CD4-positive, alpha-beta T cell (primary cell): ENCODE data around the gene AGFG1. TPM values are rescaled to one million over a fixed set of nuclear protein-coding genes. Genes with fewer than 3 reads are reported as not detected.

Source experiments
- ATAC-seq: fragments of 200-7000 bp; cut with Tn5 transposase; one replicate; pipeline ENCODE4 v1.10.0; 2022; ENCODE audit warnings: mild to moderate bottlenecking; ENCODE audit not compliant: poor library complexity
- CTCF ChIA-PET: fragments of 350-600 bp; sonication (Branson Sonifier 250); formaldehyde crosslinking; loops from one replicate; lab custom pipeline; 2021; ENCODE audit warnings: antibody characterized with exemption, inconsistent platforms; lab: Charles Lee
- POLR2A ChIA-PET: fragments of 350-600 bp; sonication (Branson Sonifier 250); formaldehyde crosslinking; loops from one replicate; lab custom pipeline; 2021; ENCODE audit warnings: antibody characterized with exemption, inconsistent platforms; lab: Charles Lee
- DNase-seq, 14 experiments: peaks; one replicate each; pipeline ENCODE4 v3.0.0-alpha.2; 2013 to 2020; ENCODE audit warnings: mixed read lengths in 2 of 14
- H3K27ac ChIP-seq, 2 donors: one replicate each; pipeline versions ENCODE4 v1.5.1 to v1.7.0; 2013; ENCODE audit warnings: low read length in 2 of 2, low read depth in 1 of 2, mild to moderate bottlenecking in 1 of 2
- H3K27me3 ChIP-seq, 2 experiments: 1 replicate in 1 of 2; 2 replicates in 1 of 2; pipeline versions ENCODE4 v1.6.1 to v1.7.0; 2013; ENCODE audit warnings: low read length in 2 of 2, control low read depth in 1 of 2, mild to moderate bottlenecking in 1 of 2, moderate library complexity in 1 of 2; ENCODE audit not compliant: insufficient read depth in 2 of 2, control insufficient read depth in 1 of 2
- H3K36me3 ChIP-seq: one replicate; pipeline ENCODE4 v1.6.1; 2013; ENCODE audit warnings: low read length, control low read depth; ENCODE audit not compliant: insufficient read depth
- H3K4me1 ChIP-seq: one replicate; pipeline ENCODE4 v1.6.1; 2013; ENCODE audit warnings: low read length, control low read depth; ENCODE audit not compliant: insufficient read depth
- H3K4me3 ChIP-seq: one replicate; pipeline ENCODE4 v1.5.1; 2013; ENCODE audit warnings: mild to moderate bottlenecking, low read length, moderate library complexity
- H3K9me3 ChIP-seq, 2 experiments: 1 replicate in 1 of 2; 2 replicates in 1 of 2; pipeline versions ENCODE4 v1.6.1 to v1.7.0; 2013; ENCODE audit warnings: low read length in 2 of 2, mild to moderate bottlenecking in 2 of 2, control low read depth in 1 of 2, moderate library complexity in 1 of 2; ENCODE audit not compliant: control insufficient read depth in 1 of 2, insufficient read depth in 1 of 2
- H3K27ac Mint-ChIP-seq: one replicate; pipeline ENCODE4 v1.8.0; 2020; ENCODE audit warnings: mixed read lengths
- H3K27me3 Mint-ChIP-seq: one replicate; pipeline ENCODE4 v1.8.0; 2021; ENCODE audit warnings: mixed read lengths
- H3K36me3 Mint-ChIP-seq: one replicate; pipeline ENCODE4 v1.8.0; 2021; ENCODE audit warnings: low read depth, mixed read lengths
- H3K4me1 Mint-ChIP-seq: one replicate; pipeline ENCODE4 v1.8.0; 2021; ENCODE audit warnings: low read depth, mixed read lengths
- H3K4me3 Mint-ChIP-seq: one replicate; pipeline ENCODE4 v1.8.0; 2020; ENCODE audit warnings: mild to moderate bottlenecking, mixed read lengths
- H3K9me3 Mint-ChIP-seq: one replicate; pipeline ENCODE4 v1.8.0; 2020; ENCODE audit warnings: mixed read lengths
- CTCF ChIP-seq: fragments of 200-600 bp; IDR thresholded peaks from one replicate; pipeline ENCODE4 v1.8.0; 2022; ENCODE audit warnings: antibody characterized with exemption, mild to moderate bottlenecking
- intact Hi-C, 2 experiments: fragments of 100-400 bp; cut with DNase I in 1 of 2; cut with micrococcal nuclease in 1 of 2; formaldehyde crosslinking; loops; one replicate each; pipeline versions ENCODE4 v1.15.1 to v1.9.0; 2023 to 2025; cut with DNase I, micrococcal nuclease
- total RNA-seq, 174 experiments: library from RNA in 2 of 174; stranded (reverse) in 2 of 174; gene quantifications; one replicate each; pipeline ENCODE4 v1.2.3 and lab custom pipeline; 2021 to 2026

The AGFG1 gene
- total RNA-seq, 2 experiments from 2014 or later: 49.9 to 55.9 TPM

GRCh38 chr2:227606476-227606875 lies 134.5 kb downstream of the AGFG1 start:
- ChIA-PET POLR2A (no interaction called here), CTCF (no interaction called here)
- Mint-ChIP-seq H3K27me3 (peaks cover 39% of the 10 kb centered on the region), H3K27ac (no peak overlapping the region), H3K9me3 (no peaks in the 10 kb centered on the region), H3K4me3 (no peak overlapping the region), H3K36me3 (no peaks in the 10 kb centered on the region), H3K4me1 (peaks cover 11% of the 10 kb centered on the region)
- DNase-seq (no peak), ATAC-seq (no peak)
- peaks cover 0 to 4% of the 10 kb centered on the region in 2 experiments for H3K27me3 ChIP-seq
- H3K36me3 ChIP-seq: no peaks in the 10 kb centered on the region
- TF ChIP-seq CTCF: no peak
- intact Hi-C loops: no loop called here
- no peak overlapping the region for H3K4me3 ChIP-seq
- H3K9me3 ChIP-seq: peaks cover 0 to 4% of the 10 kb centered on the region in 2 experiments
- H3K4me1 ChIP-seq: no peaks in the 10 kb centered on the region
- H3K27ac ChIP-seq: no peak overlapping the region

DNA sequence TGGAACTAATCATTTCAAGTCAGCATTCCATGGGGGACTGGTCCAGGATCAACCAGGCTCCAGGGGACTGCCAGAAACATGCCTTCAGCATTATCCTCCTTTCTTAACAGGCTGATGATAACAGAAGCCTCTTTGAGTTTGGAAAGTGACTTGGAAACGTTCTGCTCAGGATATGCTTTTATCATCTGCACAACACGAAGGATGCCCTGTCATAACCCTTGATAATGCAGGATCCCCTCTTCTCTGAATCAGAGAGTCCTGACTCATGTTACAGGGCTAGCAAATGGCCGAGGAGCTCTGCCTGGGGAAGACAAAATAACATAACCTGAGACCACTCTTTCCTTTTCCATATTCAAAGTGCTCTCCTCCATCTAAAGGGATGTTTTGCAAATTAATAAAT lies 136.0 kb downstream of the AGFG1 start:
- intact Hi-C loops: no loop called here
- Mint-ChIP-seq H3K4me3 (no peak overlapping the region), H3K27me3 (peaks cover 51% of the 10 kb centered on the region), H3K4me1 (peaks cover 11% of the 10 kb centered on the region), H3K36me3 (no peaks in the 10 kb centered on the region), H3K27ac (no peak overlapping the region), H3K9me3 (no peaks in the 10 kb centered on the region)
- no peaks in the 10 kb centered on the region for H3K4me1 ChIP-seq
- peak in 1 of 14 experiments; percentile 13 for DNase-seq
- no peak overlapping the region for H3K4me3 ChIP-seq
- no peak overlapping the region for H3K27ac ChIP-seq
- no peaks in the 10 kb centered on the region for H3K36me3 ChIP-seq
- no peak for ATAC-seq
- ChIA-PET POLR2A (no interaction called here), CTCF (no interaction called here)
- peaks cover 0 to 8% of the 10 kb centered on the region in 2 experiments for H3K27me3 ChIP-seq
- H3K9me3 ChIP-seq: peaks cover 0 to 4% of the 10 kb centered on the region in 2 experiments
- no peak for TF ChIP-seq CTCF

DNA sequence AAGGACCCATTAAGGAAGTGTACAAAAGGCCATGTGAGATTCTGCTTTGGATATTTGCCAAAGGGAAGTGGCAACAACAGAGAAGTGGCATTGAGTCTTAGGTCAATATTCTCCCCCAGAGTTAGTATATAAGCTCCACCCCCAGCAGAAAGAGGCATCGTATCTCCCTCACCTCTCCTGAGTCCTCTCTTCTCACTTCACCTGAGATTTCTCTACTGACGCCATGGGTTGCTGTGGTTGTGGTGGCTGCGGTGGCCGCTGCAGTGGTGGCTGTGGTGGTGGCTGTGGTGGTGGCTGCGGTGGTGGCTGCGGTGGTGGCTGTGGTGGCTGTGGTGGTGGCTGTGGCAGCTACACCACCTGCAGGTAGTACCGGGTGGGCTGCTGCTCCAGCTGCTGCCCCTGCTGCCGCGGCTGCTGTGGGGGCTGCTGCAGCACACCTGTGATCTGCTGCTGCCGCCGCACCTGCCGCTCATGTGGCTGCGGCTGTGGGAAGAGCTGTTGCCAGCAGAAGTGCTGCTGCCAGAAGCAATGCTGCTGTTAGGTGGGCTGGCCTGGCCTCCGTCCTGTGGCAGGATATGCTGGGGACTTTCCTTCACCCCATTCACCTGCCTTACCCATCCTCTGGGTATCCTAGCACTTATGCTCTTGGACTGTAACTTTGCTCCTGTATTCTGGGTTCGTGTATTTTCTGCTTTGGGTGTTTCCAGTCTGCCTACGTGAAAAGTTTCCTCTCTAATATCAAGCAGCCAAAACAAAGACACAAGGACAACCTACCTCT lies 136.8 kb downstream of the AGFG1 start:
- Histone ChIP-seq H3K27me3 (peaks cover 0 to 8% of the 10 kb centered on the region in 2 experiments), H3K27ac (no peak overlapping the region), H3K9me3 (peaks cover 0 to 4% of the 10 kb centered on the region in 2 experiments), H3K4me3 (no peak overlapping the region), H3K36me3 (no peaks in the 10 kb centered on the region), H3K4me1 (no peaks in the 10 kb centered on the region)
- Mint-ChIP-seq H3K36me3 (no peaks in the 10 kb centered on the region), H3K4me3 (no peak overlapping the region), H3K4me1 (peaks cover 11% of the 10 kb centered on the region), H3K9me3 (no peaks in the 10 kb centered on the region), H3K27me3 (peaks cover 51% of the 10 kb centered on the region), H3K27ac (no peak overlapping the region)
- no peak for TF ChIP-seq CTCF
- ATAC-seq (no peak), DNase-seq (peak in 4 of 14 experiments; percentile 5 to 44 (median 34))
- intact Hi-C loops: no loop called here
- ChIA-PET CTCF (interaction anchor here (0.7 to 0.8 kb wide), 2 partner anchors 129 to 438 kb away, joined by 3 read pairs; no protein-coding TSS in a partner anchor), POLR2A (no interaction called here)
